ENCODE measurements around the gene TCTA. TPM values are rescaled to one million over a fixed set of nuclear protein-coding genes. Genes with fewer than 3 reads are reported as not detected.

TCTA gene
- polyA plus RNA-seq, 1 of the 3 experiments (the other 2 are of a cell fraction): 42.1 TPM

DNA sequence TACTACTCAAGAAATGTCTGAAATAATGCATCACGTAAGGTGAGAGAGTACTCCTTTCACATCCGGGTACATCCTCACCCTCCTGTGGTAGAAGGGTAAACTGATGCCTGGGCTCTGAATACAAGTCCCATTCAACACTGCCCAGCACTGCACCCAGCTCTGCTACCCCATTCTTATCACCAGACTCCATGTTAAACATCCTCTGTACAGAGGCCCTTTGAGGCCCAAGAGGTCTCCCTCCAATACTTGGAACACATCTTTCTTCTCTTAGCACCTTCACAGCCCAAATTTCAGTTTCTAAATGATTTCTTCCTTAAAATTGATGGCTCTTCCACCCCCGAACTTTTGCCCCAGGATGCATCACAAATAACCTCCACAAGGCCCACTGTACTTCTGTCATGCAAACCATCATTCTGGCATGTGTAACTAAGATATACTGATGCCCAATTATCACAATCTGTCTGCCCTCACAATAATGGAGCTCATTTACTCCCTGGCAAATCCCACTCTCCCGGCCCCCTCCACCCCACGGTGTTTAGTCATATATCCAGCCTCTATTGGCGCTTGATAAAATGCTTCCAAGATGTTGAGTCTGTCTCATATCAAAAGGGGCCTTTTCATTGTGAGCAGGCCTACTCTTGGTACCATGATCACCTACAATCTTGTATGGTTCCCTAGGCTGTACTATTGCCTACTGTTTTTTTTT lies 41.5 kb upstream of the TCTA start:
- H4K20me1 ChIP-seq (ENCODE audit: insufficient read depth): peaks cover 71% of the 10 kb centered on the region
- H3K4me3 ChIP-seq (ENCODE audit: low read depth in 2 of 2, low read length in 1 of 2): no peak overlapping the region
- peaks cover 100% of the 10 kb centered on the region for H3K79me2 ChIP-seq (ENCODE audit: insufficient read depth)
- no peak overlapping the region for H3K27ac ChIP-seq (ENCODE audit: low read depth in 2 of 2, low read length in 1 of 2)
- no peak overlapping the region for H3K9ac ChIP-seq
- H3K4me2 ChIP-seq: no peak overlapping the region
- H3K9me3 ChIP-seq: no peaks in the 10 kb centered on the region
- no peaks in the 10 kb centered on the region for H3K27me3 ChIP-seq (ENCODE audit: insufficient read depth)
- DNase-seq: no peak
- peaks cover 26 to 67% of the 10 kb centered on the region in 2 experiments for H3K36me3 ChIP-seq (replicated peaks in 1 of 2; ENCODE audit: control insufficient read depth in 1 of 2, insufficient read depth in 2 of 2, low read length in 1 of 2)
- no peaks in the 10 kb centered on the region for H3K4me1 ChIP-seq (ENCODE audit: control insufficient read depth in 1 of 2, insufficient read depth in 2 of 2, low read depth in 1 of 2, low read length in 1 of 2)
- ChIA-PET CTCF (no interaction called here), POLR2A (interaction anchor here (1.1 kb wide), 1 partner anchor 12 kb away, joined by 4 read pairs; no protein-coding TSS in a partner anchor)
- TF ChIP-seq RCOR1 (IDR thresholded peaks at IDR 0.05; ENCODE audit: low read length): no peak
- H3K9me2 ChIP-seq: no peaks in the 10 kb centered on the region
- peaks cover 4% of the 10 kb centered on the region for H3F3A ChIP-seq (replicated peaks; ENCODE audit: insufficient read depth)
- H2AFZ ChIP-seq (ENCODE audit: low read depth): no peak overlapping the region
- 85% methylated on average over 6 of the region's 6 CpGs for WGBS (ENCODE audit: low lambda C conversion rate)

DNA sequence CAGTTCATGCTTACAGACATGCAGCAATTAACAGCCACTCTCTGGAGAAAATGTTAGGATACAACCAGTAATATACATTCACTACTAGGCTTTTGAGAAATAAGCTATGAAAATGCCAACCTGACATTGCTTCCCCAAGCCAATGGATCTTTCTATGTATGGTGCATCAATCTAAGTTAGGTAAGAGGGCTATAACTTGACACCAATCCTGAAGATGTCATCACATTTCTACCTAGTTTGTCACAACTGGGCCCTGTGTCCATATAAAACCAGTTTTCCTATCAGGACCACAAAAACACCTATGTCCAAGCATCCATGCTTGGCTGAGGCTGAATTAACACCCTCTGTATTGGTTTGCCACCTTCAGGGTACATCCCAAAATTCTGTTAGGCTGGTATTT lies 40.3 kb upstream of the TCTA start:
- Histone ChIP-seq H3K9me2 (no peaks in the 10 kb centered on the region), H3K9ac (no peak overlapping the region), H3K79me2 (ENCODE audit: insufficient read depth) (peaks cover 100% of the 10 kb centered on the region), H3F3A (replicated peaks; ENCODE audit: insufficient read depth) (peaks cover 4% of the 10 kb centered on the region), H3K9me3 (no peaks in the 10 kb centered on the region), H3K4me2 (no peak overlapping the region), H2AFZ (ENCODE audit: low read depth) (no peak overlapping the region), H3K4me1 (ENCODE audit: control insufficient read depth in 1 of 2, insufficient read depth in 2 of 2, low read depth in 1 of 2, low read length in 1 of 2) (no peaks in the 10 kb centered on the region), H3K4me3 (ENCODE audit: low read depth in 2 of 2, low read length in 1 of 2) (no peak overlapping the region), H3K27ac (ENCODE audit: low read depth in 2 of 2, low read length in 1 of 2) (no peak overlapping the region), H4K20me1 (ENCODE audit: insufficient read depth) (peaks cover 73% of the 10 kb centered on the region), H3K36me3 (replicated peaks in 1 of 2; ENCODE audit: control insufficient read depth in 1 of 2, insufficient read depth in 2 of 2, low read length in 1 of 2) (peaks cover 26 to 62% of the 10 kb centered on the region in 2 experiments), H3K27me3 (ENCODE audit: insufficient read depth) (no peaks in the 10 kb centered on the region)
- DNase-seq: no peak
- TF ChIP-seq MEF2A (IDR thresholded peaks at IDR 0.05; ENCODE audit: borderline replicate concordance, low read depth) (no peak), FOXM1 (IDR thresholded peaks at IDR 0.05; ENCODE audit: low read depth) (no peak), TAF1 (IDR thresholded peaks at IDR 0.05; ENCODE audit: borderline replicate concordance, low read depth, low read length) (no peak), RFX5 (IDR thresholded peaks at IDR 0.05; ENCODE audit: low read length) (no peak), GABPA (IDR thresholded peaks at IDR 0.05; ENCODE audit: low read depth) (no peak), RAD21 (IDR thresholded peaks at IDR 0.05; ENCODE audit: low read length) (no peak), CHD2 (IDR thresholded peaks at IDR 0.05; ENCODE audit: low read length, partially characterized antibody) (no peak)
- TF ChIP-seq, protein P1, sequence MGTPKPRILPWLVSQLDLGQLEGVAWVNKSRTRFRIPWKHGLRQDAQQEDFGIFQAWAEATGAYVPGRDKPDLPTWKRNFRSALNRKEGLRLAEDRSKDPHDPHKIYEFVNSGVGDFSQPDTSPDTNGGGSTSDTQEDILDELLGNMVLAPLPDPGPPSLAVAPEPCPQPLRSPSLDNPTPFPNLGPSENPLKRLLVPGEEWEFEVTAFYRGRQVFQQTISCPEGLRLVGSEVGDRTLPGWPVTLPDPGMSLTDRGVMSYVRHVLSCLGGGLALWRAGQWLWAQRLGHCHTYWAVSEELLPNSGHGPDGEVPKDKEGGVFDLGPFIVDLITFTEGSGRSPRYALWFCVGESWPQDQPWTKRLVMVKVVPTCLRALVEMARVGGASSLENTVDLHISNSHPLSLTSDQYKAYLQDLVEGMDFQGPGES (IDR thresholded peaks at IDR 0.05; ENCODE audit: low read depth, low read length): no peak
- ChIA-PET CTCF (no interaction called here), POLR2A (interaction anchor here (1.1 kb wide), 1 partner anchor 13 kb away, joined by 4 read pairs; no protein-coding TSS in a partner anchor)

DNA sequence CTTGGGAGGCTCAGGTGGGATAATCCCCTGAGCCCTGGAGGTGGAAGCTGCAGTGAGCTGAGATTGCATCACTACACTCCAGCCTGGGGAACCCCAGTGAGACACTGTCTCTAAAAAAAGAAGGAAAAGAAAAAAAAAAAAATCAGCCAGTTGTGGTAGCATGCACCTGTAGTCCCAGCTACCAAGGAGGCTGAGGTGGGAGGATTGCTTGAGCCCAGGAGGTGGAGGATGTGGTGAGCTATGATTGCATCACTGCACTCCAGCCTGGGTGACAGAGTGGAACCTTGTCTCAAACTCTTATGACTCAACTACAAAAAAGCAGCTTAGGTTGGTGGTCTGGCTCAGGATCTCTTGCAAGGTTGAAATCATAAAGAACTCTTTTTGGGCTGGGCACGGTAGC lies 34.7 kb upstream of the TCTA start:
- H3K9ac ChIP-seq: no peak overlapping the region
- POLR2A ChIA-PET: no interaction called here
- CTCF ChIA-PET: interaction anchor here (1.5 kb wide), 1 partner anchor 72 kb away, joined by 4 read pairs; no protein-coding TSS in a partner anchor
- H3K36me3 ChIP-seq (replicated peaks in 1 of 2; ENCODE audit: control insufficient read depth in 1 of 2, insufficient read depth in 2 of 2, low read length in 1 of 2): peaks cover 7 to 33% of the 10 kb centered on the region in 2 experiments
- DNase-seq: no peak
- peak overlapping the region in 1 of 2 experiments; percentile 41; a peak in 1 of 4 replicates for H3K27ac ChIP-seq (ENCODE audit: low read depth in 2 of 2, low read length in 1 of 2)
- no peaks in the 10 kb centered on the region for H3K9me3 ChIP-seq
- H3K27me3 ChIP-seq (ENCODE audit: insufficient read depth): no peaks in the 10 kb centered on the region
- no peak overlapping the region for H3K4me2 ChIP-seq
- no peak overlapping the region for H3K4me3 ChIP-seq (ENCODE audit: low read depth in 2 of 2, low read length in 1 of 2)
- 92% methylated on average over 1 of the region's 1 CpG for WGBS (ENCODE audit: low lambda C conversion rate)
- H3K9me2 ChIP-seq: no peaks in the 10 kb centered on the region
- H4K20me1 ChIP-seq (ENCODE audit: insufficient read depth): peaks cover 99% of the 10 kb centered on the region
- peaks cover 100% of the 10 kb centered on the region for H3K79me2 ChIP-seq (ENCODE audit: insufficient read depth)
- H2AFZ ChIP-seq (ENCODE audit: low read depth): no peak overlapping the region
- peaks cover 27% of the 10 kb centered on the region for H3F3A ChIP-seq (replicated peaks; ENCODE audit: insufficient read depth)
- TF ChIP-seq TEAD4 (IDR thresholded peaks at IDR 0.05; ENCODE audit: borderline replicate concordance, insufficient read depth): no peak
- TF ChIP-seq TCF12 (IDR thresholded peaks at IDR 0.05): no peak
- no peak for TF ChIP-seq EZH2phosphoT487 (IDR thresholded peaks at IDR 0.05; ENCODE audit: borderline replicate concordance, low read depth)
- no peak for TF ChIP-seq CHD2 (IDR thresholded peaks at IDR 0.05; ENCODE audit: low read length, partially characterized antibody)
- no peak for TF ChIP-seq RFX5 (IDR thresholded peaks at IDR 0.05; ENCODE audit: low read length)
- TF ChIP-seq, protein P2, sequence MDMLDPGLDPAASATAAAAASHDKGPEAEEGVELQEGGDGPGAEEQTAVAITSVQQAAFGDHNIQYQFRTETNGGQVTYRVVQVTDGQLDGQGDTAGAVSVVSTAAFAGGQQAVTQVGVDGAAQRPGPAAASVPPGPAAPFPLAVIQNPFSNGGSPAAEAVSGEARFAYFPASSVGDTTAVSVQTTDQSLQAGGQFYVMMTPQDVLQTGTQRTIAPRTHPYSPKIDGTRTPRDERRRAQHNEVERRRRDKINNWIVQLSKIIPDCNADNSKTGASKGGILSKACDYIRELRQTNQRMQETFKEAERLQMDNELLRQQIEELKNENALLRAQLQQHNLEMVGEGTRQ (IDR thresholded peaks at IDR 0.05; ENCODE audit: borderline replicate concordance, low read depth, low read length): no peak
- no peaks in the 10 kb centered on the region for H3K4me1 ChIP-seq (ENCODE audit: control insufficient read depth in 1 of 2, insufficient read depth in 2 of 2, low read depth in 1 of 2, low read length in 1 of 2)

Measured in SK-N-SH (cell line).